ENCODE measurements around the gene SERPINA10.
A peak's percentile ranks its signal among the peaks of the same experiment; 100 is the strongest.

Gene SERPINA10

DNA sequence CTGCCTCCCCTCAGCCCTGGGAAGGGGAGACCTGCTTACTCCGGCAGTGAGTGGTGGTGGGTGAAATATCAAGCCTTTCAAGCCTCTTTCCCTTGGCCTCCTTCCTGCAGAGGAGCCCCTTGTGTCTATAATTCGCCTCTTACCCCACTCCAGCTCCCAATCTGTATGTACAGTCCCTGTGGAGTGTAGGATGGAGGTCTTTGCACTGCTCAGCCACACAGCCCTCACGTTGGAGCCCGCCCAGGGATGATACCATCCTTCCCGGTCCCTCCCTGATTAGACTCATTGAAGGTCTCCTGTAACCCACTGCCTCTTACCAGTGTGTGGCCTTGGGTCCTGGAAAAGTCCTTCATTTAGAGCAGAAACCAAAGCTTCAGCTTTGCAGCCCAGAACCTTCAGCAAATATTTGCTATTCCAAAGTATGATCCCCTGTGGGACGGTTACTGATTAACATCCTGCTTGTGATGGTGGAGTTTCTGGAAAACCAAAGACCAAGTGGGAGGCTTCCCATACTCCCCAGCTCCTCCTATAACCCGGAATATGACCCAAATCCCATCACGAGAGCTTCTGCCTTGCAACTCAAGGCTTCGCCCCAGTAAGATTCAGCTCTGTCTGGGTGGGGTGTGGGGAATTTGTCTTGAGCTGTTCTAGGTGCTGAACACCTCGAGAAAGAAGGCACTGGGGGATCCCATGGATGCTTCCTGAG is at the start of gene SERPINA10:
TSS of gene SERPINA10 (minus strand) at position 397 of the 706 bp plus-strand sequence. CDS start 2,675 bp downstream, outside the sequence.
- DNase-seq: no peak

GRCh38 chr14:94342334-94342934 is 49.4 kb upstream of the SERPINA10 start:
- peak; percentile 100 for DNase-seq

DNA sequence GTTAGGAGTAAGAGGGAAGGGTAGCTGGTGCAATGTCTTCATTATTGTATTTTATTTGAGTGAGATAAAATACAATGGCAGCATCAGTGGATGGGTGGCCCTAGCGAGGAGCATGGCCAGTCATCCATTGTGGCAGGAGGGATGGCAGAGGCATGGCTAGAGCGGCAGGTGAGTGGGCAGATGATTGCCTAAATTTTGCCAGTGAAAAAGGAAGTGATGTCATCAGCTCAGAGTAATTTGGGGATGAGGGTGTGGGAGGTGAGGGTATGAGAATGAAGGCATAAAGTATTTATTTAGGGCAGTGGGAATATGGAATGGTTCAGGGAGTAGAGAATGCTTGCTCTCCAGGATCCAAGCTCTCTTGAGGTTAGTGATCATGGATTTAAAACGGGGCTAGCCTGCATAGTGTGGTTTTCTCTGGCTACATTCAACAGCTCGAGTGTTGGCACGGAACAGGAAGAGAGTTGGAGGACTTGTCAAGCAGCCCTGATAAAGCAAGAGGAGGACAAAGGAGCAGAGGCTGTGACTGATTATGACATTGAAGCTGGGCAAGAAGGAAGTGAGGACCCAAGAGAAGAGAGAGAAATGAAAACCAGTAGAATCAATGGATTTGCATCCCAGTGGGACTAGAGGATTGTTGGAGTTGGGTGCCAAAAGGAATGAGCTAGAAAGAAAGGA is 48.7 kb upstream of the SERPINA10 start:
- no peak for DNase-seq

DNA sequence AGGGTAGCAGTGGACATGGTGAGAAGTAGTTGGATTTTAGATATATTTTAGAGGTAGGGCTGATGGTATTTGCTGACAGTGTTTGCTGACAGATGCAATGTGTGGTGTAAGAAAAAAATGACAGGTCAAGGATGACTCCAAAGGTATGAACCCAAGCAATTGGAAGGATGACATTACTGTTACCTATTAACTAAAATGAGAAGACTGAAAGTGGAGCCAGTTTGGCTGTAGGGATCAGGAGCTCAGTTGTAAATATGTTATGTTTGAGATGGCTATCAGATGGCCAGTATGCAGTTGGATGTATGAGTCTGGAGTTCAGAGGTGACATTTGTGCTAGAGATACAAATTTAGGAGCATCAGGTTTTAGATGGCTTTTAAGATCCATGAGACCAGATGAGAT is 47.5 kb upstream of the SERPINA10 start:
- DNase-seq: no peak

- no peak for DNase-seq
Measured at GRCh38 chr14:94338023-94338422, 45.0 kb upstream of the SERPINA10 start.

DNA sequence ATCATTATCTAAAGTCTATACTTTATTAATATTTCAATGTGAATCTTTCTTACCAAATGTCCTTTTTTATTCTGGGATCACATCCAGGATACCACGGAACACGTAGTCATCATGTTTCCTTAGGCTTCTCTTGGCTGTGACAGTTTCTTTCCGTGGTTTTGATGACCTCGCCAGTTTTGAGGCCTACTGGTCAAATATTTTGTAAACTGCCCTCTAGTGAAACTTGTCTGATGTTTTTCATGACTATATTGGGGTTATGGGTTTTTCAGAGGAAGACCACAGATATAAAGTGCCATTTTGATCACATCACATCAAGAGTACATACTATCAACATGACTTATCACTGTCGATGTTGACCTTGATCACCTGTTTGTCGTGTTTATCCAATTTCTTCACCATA is 44.2 kb upstream of the SERPINA10 start:
- DNase-seq: peak; percentile 49

GRCh38 chr14:94334872-94335271 is 41.8 kb upstream of the SERPINA10 start:
- DNase-seq: no peak

DNA sequence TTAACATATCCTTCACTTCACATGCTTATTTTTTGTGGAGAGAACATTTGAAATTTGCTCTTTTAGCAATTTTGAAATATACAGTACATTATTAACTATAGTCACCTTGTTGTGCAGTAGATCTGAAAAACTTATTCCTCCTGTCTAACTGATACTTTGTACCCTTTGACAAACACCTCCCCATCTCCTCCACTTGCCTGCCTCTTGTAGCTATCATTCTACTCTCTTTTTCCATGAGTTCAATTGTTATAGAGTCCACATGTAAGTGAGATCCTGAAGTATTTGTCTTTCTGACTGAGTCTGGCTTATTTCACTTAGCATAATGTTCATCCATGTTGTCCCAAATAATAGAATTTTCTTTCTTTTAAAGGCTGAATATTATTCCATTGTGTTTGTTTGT is 39.5 kb upstream of the SERPINA10 start:
- no peak for DNase-seq

- DNase-seq: no peak
Measured at GRCh38 chr14:94332063-94332583, 39.1 kb upstream of the SERPINA10 start.

- no peak for DNase-seq
Measured at GRCh38 chr14:94331462-94331861, 38.4 kb upstream of the SERPINA10 start.

- no peak for DNase-seq
Measured at GRCh38 chr14:94330857-94331256, 37.8 kb upstream of the SERPINA10 start.

- DNase-seq: no peak
Measured at GRCh38 chr14:94330432-94330831, 37.4 kb upstream of the SERPINA10 start.

- no peak for DNase-seq
Measured at GRCh38 chr14:94329857-94330256, 36.8 kb upstream of the SERPINA10 start.

- DNase-seq: no peak
Measured at GRCh38 chr14:94328196-94328595, 35.1 kb upstream of the SERPINA10 start.

GRCh38 chr14:94322648-94323570 is 29.8 kb upstream of the SERPINA10 start, which contains the start of gene SERPINA6:
TSS of gene SERPINA6 (minus strand) at chr14:94323336. CDS start at chr14:94314648, 8,688 bp downstream.
- peak; percentile 43 for DNase-seq

DNA sequence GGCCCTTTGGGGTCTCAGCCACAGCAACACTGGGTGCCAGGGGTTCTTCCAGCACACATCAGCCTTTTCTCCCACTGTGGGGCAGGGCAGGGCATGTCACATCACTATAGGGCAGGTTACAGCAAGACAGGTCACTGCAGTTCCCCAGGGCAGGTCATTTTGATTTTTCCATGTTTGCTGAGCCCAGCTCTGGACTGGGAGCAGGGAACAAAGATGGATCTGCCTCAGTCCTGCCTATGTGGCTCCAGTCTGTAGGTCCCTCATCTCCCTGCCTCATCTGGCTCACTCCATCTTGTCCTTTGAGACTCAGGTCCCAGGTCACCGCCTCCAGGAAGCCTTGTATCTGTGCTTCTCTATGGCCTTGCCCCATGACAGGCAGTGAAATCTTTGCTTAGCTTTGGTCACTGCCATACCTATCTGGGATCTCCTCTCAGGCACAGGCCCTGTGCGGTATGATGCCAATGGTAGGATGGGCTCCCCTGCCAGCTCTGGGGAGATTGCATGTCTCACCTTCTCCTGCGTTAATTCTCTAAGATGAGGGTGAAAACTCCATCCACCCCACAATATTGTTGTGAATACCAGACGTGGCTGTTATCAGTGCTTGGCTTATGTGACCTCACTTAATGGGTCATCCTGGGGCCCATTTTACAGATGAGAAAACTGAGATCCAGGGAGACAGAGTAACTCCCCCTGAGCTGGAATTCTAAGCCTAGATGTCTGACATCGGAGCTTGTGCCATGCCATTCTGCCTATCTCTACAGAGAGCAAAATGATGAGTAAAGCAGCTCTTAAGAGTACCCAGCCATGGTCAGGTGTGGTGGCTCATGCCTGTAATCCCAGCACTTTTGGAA is 28.6 kb upstream of the SERPINA10 start:
- DNase-seq: no peak

DNA sequence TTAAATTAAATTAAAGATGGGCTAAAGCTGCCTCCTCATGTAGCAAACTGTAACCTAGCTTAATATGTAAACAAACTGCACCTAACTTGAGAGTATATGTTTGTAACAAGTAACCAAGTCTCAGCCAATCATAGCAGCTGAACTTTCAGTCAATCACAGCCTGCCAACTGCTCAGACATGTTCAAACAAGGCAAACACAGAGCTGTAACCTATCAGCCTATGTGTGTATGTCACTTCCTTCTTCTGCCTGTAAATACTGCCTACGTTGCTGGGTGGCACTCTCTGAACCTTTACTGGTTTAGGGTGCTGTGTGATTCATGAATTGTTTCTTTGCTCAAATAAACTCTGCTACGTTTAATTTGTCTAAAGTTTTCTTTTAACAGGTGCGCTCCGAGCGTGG is 27.2 kb upstream of the SERPINA10 start:
- no peak for DNase-seq

GRCh38 chr14:94317259-94317658 is 24.2 kb upstream of the SERPINA10 start:
- no peak for DNase-seq

- DNase-seq: no peak
Measured at GRCh38 chr14:94316692-94317091, 23.6 kb upstream of the SERPINA10 start.

- no peak for DNase-seq
Measured at GRCh38 chr14:94314890-94315289, 21.8 kb upstream of the SERPINA10 start.

GRCh38 chr14:94313991-94314655 is 21.1 kb upstream of the SERPINA10 start:
- peak; percentile 21 for DNase-seq
